ENCODE data around the gene C17orf67.

C17orf67 gene

DNA sequence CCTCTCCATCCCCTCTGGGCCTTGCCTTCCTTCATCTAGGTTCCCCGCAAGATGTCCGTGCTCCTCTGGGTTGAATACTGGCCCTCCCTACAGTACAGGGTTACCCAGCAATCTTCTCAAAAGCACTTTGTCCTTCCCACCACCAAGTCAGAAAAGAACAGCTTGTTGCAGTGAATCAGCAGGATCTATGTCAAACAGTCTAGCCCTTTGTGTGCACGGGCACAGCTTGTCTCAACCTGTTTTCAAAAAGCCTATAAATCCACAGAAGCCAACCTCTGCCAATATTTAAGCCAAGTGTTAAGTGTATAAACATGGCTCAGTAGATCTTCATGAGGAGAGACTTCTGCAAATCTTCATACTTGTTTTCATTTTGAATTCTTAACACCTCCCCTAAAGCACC is 25.2 kb downstream of the C17orf67 start:
- no peak for DNase-seq (ENCODE audit: low read depth)

- DNase-seq (ENCODE audit: low read depth), result no peak
Observed at GRCh38 chr17:56807723-56808122, 26.0 kb downstream of the C17orf67 start.

DNA sequence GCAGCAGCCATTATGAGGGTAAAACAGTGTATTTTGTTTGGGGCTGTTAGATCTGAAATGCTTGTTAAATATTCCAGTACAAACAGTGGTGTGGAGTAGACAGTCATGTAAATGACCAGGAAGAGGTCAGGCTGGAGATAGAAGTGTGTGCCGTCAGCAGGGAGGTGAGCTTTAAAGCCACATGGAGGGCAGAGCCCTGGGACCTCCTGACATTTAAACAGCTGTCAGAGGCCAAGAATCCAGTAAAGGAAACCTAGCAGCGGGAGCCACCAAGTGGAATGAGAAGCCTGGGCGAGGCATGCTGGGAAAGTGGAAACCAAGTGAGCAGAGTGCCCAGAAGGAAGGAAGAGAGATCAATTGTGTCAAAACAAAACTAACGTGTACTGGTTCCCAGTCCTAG is 26.8 kb downstream of the C17orf67 start:
- no peak for DNase-seq (ENCODE audit: low read depth)

GRCh38 chr17:56804454-56804853 is 29.3 kb downstream of the C17orf67 start:
- DNase-seq (ENCODE audit: low read depth), result no peak

GRCh38 chr17:56803071-56803470 is 30.6 kb downstream of the C17orf67 start:
- DNase-seq (ENCODE audit: low read depth), result no peak

- no peak for DNase-seq (ENCODE audit: low read depth)
Observed at GRCh38 chr17:56801459-56802178, 32.1 kb downstream of the C17orf67 start.

- no peak for DNase-seq (ENCODE audit: low read depth)
Observed at GRCh38 chr17:56798916-56799315, 34.8 kb downstream of the C17orf67 start.

GRCh38 chr17:56796536-56796935 is 37.2 kb downstream of the C17orf67 start:
- no peak for DNase-seq (ENCODE audit: low read depth)

DNA sequence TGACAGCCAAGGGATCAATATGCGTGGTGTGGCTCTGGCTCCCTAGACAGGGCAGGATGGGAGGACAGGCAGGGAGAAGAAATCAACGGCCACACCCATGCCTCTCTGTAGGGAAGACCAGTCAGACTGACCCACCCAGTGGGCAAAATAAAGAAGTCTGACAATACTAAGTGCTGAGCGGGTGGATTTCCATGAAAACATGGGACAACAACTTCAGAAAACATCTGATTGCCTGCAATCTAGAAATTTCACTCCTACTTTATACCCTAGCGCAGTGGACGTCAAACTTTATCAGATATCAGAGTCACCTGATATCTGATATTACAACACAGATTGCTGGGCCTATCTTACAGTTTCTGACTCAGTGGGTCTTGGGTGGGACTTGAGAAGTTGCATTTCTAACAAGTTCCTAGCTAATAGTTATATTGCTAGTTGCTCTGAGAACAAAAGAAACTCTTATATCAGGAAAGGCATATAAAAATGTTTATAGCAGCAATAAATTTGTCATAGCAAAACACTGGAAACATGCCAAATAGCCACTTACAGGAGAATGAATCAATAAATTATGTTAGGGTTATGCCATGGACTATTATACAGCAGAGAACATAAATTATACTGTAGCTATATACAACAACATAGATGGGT is 38.4 kb downstream of the C17orf67 start:
- no peak for DNase-seq (ENCODE audit: low read depth)

DNA sequence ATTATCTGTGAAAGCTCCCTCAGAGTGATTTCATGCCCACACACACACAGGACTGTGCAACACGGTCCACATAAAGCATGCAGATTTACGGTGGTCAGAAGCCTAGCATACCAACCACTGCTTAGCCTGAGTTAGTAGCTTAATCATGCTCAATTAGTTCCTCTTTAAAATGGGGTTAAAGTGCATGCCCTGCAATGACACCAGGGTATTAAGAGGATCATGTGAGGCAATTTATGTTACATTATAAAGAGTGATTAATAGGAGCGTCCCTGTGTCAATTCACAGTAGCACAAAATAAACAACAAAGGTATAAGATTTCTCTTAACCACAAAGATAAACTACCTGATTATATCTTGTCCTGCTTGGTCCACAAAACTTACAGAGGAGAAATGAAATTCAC is 39.8 kb downstream of the C17orf67 start:
- DNase-seq (ENCODE audit: low read depth), result no peak

DNA sequence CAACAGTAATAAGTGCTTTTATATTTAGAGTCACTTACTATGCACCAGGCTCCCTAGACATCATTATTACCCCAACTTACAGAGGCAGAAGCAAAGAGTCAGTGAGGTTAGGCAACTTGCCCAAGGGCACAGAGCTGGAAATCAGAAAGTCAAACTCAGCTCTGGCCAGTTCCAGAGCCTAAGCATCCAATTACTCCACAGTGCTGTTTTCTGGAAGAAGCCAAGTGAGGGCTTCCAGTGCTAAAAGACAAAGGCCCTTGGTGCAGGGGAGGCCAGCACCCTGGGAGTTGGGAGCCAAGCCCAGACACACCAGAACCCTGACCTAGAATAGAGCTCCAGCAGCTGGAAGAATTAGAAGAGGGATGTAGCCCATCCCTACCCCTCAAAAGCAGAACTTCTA is 40.2 kb downstream of the C17orf67 start:
- DNase-seq (ENCODE audit: low read depth), result no peak

- no peak for DNase-seq (ENCODE audit: low read depth)
Observed at GRCh38 chr17:56792267-56792666, 41.5 kb downstream of the C17orf67 start.

GRCh38 chr17:56786989-56787482 is 46.7 kb downstream of the C17orf67 start:
- no peak for DNase-seq (ENCODE audit: low read depth)

GRCh38 chr17:56785997-56786680 is 47.6 kb downstream of the C17orf67 start:
- no peak for DNase-seq (ENCODE audit: low read depth)

DNA sequence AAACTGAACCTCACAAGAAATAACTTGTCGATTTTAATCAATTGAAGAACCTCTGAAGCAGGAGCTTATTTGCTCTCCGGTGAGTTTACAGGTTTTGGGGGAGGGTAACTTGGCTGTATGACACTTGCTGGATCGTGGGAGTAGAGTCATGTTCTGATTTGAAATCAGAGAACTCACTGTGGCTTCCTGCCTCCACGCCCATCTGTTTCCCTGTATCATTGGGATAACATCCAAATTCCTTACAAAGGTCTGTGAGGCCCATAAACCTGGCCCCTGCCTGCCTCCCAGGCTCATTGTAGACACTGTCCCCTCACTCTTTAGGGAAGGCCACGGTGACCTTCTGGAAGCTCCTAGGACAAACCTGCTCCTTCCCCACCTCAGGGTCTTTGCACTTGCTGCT is 48.3 kb downstream of the C17orf67 start:
- no peak for DNase-seq (ENCODE audit: low read depth)

GRCh38 chr17:56782338-56782737 is 51.4 kb downstream of the C17orf67 start:
- no peak for DNase-seq (ENCODE audit: low read depth)

DNA sequence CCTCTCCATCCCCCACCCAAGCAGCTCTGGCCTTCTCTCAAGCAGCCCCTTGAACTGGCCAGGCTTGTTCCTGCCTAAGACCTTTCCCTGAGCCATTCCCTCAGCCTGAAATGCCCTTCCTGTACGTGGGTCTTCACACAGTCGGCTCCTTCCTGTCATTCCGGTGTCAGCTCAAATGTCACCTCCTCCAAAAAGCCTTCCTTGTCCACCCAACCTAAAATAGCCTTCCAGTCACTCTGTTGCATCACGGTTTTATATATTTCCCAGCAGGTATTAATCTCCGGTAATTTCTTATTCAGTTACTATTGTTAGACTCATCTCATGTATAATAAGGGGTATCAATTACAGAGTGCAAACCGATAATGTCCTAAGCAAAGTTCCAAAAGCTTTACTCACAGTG is 51.8 kb downstream of the C17orf67 start:
- no peak for DNase-seq (ENCODE audit: low read depth)

DNA sequence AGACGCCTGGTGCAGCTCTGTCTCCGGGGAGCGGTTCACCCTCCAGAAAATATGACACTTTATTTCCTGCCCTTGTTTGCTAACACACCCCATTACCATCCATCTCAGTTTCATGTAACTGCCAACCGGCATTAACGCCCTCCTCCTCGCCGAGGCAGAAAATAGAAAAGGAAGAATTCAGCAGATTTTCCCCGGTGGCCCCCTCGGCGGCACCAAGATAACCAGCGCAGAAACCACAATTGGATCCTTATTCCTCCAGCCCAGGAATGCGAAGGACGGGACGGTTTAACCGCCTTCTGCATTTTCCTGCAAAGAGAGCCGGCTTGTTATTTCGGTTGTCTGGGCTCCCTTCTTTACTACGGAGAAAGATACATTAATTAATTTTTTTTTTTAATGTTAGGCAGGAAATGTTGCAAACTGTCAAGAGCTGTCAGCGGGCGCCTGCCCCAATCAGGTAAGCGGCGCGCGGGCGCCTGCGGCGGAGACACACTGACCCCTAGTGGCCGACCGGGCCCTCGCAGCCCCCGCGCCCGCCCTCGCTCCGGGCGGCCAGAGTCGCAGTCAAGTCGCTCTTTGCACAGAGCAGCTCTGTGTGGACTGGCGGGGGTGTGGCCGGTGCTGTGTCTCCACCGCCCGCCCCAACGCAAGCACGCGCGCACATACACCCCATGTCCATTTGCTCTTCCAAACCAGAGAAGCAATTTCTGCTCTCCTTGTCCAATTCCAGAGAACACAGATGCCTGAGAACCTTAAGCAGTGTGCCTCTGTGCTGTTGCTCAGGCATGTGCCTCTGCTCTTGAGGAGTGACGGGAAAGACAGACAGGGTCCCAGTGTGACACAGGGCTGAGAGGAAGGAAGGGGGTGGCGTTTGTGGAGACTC is 53.6 kb downstream of the C17orf67 start:
- peak; percentile 90 for DNase-seq (ENCODE audit: low read depth)

DNA sequence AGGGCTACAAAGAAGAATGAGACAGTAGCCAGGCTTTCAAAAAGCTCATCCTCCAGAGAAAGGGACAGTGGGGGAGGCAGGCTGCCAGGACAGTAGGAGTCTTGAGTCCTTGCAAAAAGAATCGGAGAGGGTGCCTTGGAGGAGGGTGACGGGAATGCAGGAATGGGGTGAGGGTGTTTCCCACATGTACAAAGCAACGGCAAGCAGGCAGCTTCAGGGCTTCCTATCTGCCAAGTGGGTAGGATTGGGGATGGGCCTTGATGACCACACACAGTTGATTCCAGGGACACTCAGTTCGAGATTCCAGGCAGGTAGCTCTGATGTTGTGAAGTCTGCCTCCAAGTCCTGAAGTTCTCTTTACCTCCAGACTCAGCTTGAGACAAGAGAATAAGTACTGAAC is 54.4 kb downstream of the C17orf67 start:
- DNase-seq (ENCODE audit: low read depth), result no peak

DNA sequence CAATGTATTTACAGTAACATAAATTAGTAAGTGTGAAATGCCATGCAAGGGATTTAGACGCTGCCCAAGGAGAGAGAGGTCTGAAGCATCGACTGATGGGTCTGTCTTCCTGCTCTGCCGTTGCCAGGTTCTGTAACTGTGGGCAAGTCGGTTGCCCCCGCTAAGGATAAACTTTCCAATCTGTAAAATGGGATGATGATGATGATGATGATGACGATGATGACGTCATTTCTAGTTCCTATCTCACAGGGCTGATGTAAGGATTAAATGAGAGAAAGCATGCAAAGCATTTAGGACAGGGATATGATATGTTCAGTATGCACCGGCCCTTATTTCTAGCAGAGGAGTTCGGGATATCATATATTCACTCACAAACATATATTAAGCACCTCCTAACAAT is 54.8 kb downstream of the C17orf67 start:
- DNase-seq (ENCODE audit: low read depth), result no peak

DNA sequence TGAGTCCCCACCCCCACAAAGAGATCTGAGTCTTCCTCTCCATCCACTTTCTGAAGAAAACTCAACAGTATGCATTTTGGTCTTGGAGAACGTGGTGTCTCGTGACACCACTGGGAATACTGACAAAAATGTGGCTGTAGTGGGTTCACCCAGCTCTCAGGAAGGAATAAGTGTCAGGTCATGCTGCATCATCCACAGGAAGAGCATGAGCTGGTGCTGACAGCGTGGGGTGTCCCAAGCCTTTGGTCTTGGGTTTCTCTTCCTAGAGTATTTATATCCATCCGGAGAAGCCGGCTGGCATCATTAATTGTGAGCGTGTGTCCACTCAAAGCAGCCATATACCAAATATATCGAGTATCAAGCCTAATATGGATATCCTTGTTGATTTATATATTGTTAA is 55.9 kb downstream of the C17orf67 start:
- no peak for DNase-seq (ENCODE audit: low read depth)

DNA sequence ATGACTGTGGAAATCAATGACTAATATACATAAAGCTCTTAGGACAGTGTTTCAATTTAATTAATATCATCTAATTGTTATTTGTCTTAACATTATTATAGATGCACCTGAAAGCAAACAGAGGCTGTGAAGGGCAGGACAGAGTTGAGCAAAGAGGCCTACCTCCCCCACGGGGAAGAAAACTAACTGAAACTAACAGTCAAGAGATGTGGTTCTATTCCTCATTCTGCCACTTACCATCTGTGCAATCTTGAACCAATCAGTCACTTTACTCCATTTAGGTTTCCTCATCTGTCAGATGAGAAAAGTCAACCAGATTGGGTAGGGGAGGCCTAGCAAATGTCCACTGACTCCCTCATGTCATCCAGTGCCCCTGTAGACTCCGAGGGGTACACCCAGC is 59.1 kb downstream of the C17orf67 start:
- DNase-seq (ENCODE audit: low read depth), result no peak
